ENCODE measurements around the gene LNX1. TPM values are rescaled to one million over a fixed set of nuclear protein-coding genes. Genes with fewer than 3 reads are reported as not detected.

The LNX1 gene
- total RNA-seq, 1 experiment from 2014 or later = 1.7 TPM

- Histone ChIP-seq H3K27ac (ENCODE audit: insufficient read length, low read depth, low read length) (no peak overlapping the region), H3K14ac (ENCODE audit: insufficient read depth, low read length) (no peak overlapping the region), H3K9me3 (ENCODE audit: control insufficient read depth, low read depth, low read length) (no peaks in the 10 kb centered on the region), H3K4me2 (ENCODE audit: insufficient read depth, insufficient read length, low read length) (no peak overlapping the region), H2BK20ac (ENCODE audit: low read depth, low read length, poor library complexity, severe bottlenecking) (no peak overlapping the region), H2AK5ac (ENCODE audit: insufficient read length, low read length) (no peak overlapping the region), H2BK15ac (ENCODE audit: low read depth, low read length) (no peak overlapping the region), H3K79me2 (ENCODE audit: insufficient read depth, low read length) (no peaks in the 10 kb centered on the region), H3K23me2 (ENCODE audit: insufficient read length, low read depth, low read length, poor library complexity, severe bottlenecking) (peaks cover 10% of the 10 kb centered on the region), H3K56ac (ENCODE audit: insufficient read length, low read depth, low read length) (no peak overlapping the region), H2AFZ (ENCODE audit: low read length) (no peak overlapping the region), H3K27me3 (ENCODE audit: insufficient read depth, low read length) (no peaks in the 10 kb centered on the region), H4K5ac (ENCODE audit: insufficient read length, low read depth, low read length) (no peak overlapping the region), H3K23ac (ENCODE audit: insufficient read length, low read depth, low read length) (no peak overlapping the region), H4K91ac (ENCODE audit: insufficient read length, low read depth, low read length) (no peak overlapping the region), H2BK120ac (ENCODE audit: low read depth, low read length, poor library complexity, severe bottlenecking) (no peak overlapping the region), H3K4ac (ENCODE audit: low read depth, low read length) (no peak overlapping the region), H3K79me1 (ENCODE audit: insufficient read depth, low read depth, low read length, poor library complexity, severe bottlenecking) (no peaks in the 10 kb centered on the region), H3K4me1 (ENCODE audit: insufficient read depth, low read length) (peaks cover 5% of the 10 kb centered on the region; the same call in 1 of the 2 replicates), H4K8ac (replicated peaks; ENCODE audit: insufficient read length, low read depth, low read length) (no peak overlapping the region), H3K9ac (ENCODE audit: extremely low read depth, insufficient read length, low read length) (no peak overlapping the region), H4K20me1 (ENCODE audit: control insufficient read depth, insufficient read depth, insufficient read length) (no peaks in the 10 kb centered on the region), H2BK12ac (ENCODE audit: insufficient read length, low read depth, low read length) (no peak overlapping the region), H3K18ac (ENCODE audit: insufficient read length, low read depth, low read length) (no peak overlapping the region), H3T11ph (ENCODE audit: low read length) (no peak overlapping the region), H2BK5ac (ENCODE audit: insufficient read length, low read length) (no peak overlapping the region)
- H3K4me3 Mint-ChIP-seq = no peak overlapping the region; a peak in 1 of 5 replicates
- H3K9me3 Mint-ChIP-seq = no peaks in the 10 kb centered on the region
- H3K4me1 Mint-ChIP-seq = peaks cover 51 to 64% of the 10 kb centered on the region in 2 experiments
- no CpG with 5 or more reads among the region's 2 CpGs for WGBS (ENCODE audit: extremely low coverage, insufficient read length, low lambda C conversion rate)
- 0 out of 7 replicates have a peak overlapping the region, but pooled peaks of 1 of the 3 experiments have one; percentile 28 for H3K27ac Mint-ChIP-seq
- no peak for DNase-seq
- no peak for TF ChIP-seq CTCF (conservative IDR thresholded peaks at IDR 0.05)
- H3K36me3 Mint-ChIP-seq (ENCODE audit: insufficient read depth in 1 of 3, low read depth in 3 of 3) = no peaks in the 10 kb centered on the region; a peak in 1 of 7 replicates
- H3K27me3 Mint-ChIP-seq (ENCODE audit: low read depth) = no peaks in the 10 kb centered on the region; the same call in none of the 2 replicates
These were observed 2.5 kb upstream of the LNX1 start for GRCh38 chr4:53593765-53594164.
